GM18502 (cell line): ENCODE results near the gene AIRE.

Experiments used
- ATAC-seq: cut with Tn5 transposase; IDR thresholded peaks from one replicate; pipeline ENCODE4 v1.9.1; 2021; ENCODE audit warnings: mild to moderate bottlenecking; ENCODE audit not compliant: unreplicated experiment, poor library complexity

AIRE gene

DNA sequence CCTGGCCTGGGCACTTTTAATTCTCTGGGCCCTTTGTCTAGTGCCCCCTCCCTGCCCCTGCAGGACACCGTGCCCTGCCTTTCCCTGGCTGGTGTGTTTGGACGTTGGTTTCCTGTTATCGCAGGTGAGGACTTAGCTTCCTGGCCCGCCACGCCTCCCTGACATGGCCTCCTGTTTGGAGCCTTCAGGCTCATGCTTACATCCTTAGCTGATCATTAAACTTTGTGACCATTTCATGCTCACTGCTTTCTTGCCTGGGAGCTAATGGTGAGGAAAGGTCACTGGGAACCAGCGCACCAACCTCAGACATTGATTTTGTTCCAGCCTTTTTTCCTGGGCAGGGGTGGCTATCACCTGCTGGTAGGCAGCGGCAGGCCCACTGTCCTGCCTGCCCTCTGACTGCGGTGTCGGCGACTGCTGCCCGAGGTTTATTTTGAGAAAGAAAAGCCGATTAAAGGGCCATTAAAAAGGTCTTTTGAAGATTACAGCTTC lies 17.9 kb downstream of the AIRE start:
- ATAC-seq = no peak

DNA sequence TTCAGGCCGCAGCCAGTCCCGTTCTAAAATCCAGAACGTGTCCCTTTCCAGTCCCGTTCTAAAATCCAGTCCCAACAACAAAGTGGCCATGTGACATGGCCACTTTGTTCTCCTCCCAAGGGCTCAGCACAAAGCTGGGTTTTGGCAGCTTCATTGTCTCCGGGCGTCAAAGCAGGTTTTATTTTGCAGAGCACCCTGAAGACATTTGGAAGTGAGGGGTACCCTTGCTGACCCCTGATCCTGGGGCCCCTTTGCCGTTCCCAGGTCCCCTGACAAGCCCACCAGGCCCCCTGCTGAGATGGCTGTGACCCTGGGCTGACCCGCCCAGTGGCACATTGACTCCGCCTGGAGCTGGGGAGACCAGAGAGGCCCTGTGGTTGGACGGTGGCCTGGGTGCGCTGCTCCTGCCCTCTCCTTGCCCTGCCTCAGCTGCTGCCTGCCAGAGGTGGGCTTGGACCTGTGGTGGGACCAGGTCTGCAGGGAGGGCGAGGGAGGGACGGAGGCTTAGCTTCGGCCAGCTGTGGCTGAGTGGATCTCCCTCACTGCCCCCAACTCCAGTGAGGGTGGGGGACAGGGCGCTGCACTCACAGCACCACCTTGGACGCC lies 18.4 kb downstream of the AIRE start:
- ATAC-seq = no peak

DNA sequence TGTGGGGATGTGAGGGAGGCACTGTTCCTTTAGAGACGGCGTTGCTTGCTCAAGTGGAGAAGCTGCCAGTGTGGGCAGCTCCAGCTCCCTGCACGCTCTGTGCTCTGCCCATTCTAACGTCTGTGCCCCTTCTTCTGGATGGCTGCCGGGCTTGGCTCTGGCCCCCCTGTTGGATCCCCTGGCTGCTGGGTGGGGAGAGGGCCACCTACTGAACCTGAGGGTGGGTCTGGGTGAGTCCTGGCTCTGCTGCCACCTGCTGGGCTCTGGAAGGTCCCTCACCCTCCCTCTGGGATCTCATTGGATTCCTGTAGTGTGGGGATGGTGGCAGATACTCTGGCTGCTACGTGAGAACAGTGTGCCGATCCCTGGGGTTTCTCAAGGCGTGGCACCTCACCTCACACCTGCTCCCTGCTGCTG lies 19.2 kb downstream of the AIRE start:
- ATAC-seq = no peak

DNA sequence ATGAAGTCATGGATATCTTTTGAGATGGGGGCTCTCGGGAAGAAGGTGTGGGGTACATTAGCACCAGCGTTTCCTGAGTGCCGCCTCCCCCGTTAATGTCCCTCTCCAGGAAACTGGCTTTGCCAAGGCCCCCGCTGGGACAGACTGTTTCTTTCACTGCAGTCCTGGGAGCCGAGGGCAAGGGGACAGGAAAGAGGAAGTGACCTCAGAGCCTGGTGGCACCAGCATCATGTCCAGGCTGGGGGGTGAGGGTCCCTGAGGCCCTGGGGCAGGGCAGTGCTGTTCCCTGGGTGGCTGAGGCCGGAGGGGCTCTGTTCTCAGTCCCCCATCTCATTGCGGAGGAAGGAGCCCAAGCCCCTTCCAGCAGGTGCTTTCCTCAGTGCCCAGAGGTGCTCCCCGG lies 20.0 kb downstream of the AIRE start:
- no peak for ATAC-seq

DNA sequence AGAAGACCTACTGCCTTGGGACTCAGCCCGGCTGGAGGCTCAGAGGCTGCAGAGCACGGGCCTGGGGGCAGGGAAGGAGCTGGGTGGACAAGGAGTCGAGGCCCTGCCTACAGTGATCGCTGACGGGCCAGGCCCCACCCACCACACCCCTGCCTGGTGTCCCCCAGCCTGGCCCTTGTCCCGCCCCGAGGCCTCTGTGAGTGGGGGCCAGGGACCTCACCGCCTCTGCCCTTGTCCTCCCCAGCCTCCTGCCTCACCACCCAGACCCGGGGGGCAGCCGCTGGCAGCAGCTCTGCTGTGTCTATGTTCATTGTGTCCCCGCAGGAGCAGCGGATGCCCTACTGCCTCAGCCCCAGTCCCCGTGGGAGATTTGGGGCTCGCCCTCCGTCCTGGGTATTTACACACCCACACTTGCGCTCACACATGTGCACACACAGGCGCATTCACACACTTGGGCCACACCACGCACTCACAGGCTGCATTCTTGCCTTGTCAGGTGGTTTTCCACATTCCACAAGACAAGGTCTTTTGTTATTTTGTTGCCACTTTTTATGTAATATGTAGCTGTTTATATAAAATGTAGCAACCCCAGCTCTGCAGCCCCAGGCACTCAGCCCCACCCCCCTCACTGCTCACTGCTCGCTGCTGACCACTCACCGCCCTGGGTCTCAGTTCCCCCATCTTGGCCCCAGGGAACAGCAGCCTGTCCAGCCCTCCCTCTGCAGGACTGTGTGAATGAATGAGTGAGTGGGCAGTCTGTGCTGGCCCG lies 21.4 kb downstream of the AIRE start:
- no peak for ATAC-seq

DNA sequence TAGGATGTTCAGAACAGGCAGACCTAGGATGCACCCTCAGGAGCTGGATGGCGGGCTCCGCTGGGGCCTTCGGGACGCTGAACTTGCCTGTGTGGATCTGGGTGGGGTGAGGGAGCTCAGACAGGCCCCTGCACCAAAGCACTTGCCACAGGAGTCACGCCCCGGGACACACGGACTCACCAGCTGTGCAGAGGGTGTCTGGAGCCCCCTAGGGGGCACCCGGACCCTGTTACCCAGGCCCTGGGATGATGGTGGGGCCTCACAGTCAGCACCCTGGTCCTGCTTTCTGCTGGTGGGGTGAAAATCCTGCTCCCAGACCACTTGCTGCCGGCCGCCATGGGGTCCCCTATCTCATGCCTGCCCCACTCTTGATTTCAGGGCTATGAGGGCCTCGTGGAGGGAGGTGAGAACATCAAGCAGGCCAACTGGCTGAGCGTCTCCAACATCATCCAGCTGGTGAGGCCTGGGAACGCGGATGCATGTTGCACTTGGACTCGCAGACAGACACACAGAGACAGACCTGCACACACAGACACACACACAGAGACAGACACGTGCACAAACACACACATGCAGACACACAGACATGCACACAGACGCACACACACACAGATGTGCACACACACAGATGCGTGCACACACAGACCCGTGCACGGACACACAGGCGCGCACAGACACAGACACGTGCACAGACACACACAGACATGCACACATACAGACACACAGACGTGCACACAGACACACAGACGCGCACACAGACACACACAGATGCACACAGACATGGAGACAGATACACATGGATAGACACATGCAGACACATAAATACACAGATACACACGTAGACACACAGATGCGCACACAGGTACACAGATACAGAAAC lies 25.2 kb downstream of the AIRE start:
- no peak for ATAC-seq

DNA sequence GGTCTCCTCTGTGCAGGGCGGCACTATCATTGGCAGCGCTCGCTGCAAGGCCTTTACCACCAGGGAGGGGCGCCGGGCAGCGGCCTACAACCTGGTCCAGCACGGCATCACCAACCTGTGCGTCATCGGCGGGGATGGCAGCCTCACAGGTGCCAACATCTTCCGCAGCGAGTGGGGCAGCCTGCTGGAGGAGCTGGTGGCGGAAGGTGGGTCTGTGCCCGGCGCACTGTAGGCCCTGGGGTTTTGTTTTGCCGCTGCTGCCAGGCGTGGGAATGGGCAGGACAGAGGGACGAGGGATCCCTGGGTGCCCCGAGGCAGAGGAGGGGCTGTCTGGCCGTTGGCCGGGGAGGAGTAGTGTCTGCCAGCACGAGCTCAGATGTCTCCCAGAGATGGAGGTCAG lies 26.4 kb downstream of the AIRE start:
- no peak for ATAC-seq

DNA sequence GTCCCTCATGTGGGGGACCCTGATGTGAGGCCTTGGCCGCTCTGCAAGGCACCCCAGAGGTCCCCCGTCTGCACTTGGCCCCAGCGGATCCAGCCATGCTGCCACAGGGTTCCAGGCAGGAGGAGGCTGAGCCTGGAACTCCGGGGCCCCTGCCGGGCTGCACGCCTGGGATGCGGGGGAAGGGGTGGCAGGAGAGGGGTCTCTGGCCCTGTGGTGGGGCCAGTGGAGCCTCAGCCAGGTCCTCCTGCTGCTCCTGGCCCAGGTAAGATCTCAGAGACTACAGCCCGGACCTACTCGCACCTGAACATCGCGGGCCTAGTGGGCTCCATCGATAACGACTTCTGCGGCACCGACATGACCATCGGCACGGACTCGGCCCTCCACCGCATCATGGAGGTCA lies 27.0 kb downstream of the AIRE start:
- no peak for ATAC-seq

DNA sequence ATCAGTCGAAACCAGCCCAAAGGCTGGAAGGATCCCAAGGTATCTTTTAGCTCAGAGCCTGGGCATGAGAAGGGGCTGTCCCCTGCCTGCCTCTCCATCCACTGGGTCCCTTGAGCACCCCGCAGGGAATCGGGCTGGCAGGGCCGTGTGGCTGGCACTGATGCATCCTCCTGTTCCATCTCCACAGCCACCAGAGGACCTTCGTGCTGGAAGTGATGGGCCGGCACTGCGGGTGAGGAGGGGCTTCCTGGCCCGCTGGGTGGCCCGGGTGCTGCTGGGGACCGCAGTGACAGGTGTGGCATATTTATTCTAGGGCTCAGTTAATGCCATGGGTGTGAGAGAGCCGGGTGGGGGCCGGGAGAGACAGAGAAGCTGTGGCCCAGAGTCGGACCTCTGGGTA lies 27.8 kb downstream of the AIRE start:
- ATAC-seq = no peak

DNA sequence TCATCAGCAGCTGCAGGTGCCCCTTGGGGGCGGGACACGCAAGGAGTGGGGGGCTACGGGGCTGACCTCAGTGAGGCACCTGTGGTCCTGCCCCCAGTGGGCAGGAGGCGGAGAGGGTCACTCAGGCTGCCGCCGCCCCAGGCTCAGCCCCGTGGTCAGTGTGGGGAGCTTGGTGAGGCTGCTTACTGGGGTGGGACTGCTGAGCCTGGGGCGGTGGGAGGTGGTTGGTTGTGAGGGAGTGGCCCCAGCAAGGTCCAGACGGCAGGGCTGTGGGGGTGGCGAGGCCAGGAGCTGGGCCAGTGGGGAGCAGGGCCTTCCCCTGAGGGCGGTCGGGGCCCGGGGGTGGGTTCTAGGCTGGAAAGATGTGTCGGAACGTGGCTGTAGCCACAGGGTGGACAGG lies 28.5 kb downstream of the AIRE start:
- no peak for ATAC-seq

DNA sequence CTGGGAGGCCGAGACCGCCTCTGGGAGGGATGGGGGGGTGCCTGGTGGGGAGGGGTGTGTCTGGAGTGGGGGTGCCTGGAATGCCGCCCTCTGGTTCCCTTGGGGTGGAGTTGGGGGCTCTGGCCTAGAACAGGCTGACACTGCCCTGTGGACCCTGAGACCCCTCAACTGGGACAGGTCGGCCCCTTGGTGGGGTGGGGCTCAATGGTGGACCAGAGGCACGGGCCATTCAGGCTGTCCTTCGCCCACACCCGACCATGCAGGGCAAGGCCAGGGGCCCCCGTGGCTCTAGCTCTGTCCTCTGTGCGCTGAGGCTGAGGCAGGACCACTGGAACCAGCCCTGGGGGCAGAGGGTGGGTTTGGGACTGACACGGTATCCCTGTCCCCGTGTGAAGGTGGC lies 28.9 kb downstream of the AIRE start:
- ATAC-seq = no peak

DNA sequence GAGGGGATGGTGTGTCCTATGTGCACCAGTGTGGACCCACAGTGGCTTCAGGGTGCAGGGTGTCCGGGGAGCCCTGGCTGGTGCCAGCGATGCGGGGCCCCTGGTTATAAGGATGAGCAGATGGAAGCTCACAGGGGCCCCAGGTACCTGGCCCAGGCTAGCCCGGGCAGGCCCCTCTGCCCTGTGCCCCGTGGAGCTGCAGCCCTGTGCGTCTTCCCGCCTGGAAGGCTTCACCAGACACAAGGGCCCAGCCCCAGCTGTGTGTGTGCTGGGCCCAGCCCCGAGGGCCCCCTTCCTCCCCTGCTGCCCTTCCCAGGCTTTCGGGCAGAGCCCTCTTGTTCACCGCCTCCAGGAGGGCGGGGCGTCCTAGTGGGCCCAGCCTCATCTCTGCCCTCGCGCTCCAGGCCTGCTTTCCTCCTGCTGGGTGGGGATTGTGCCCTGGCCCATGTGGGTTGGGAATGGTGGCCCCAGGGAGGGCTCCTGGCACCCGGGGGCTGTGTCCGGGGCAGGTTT lies 30.1 kb downstream of the AIRE start:
- ATAC-seq = no peak

DNA sequence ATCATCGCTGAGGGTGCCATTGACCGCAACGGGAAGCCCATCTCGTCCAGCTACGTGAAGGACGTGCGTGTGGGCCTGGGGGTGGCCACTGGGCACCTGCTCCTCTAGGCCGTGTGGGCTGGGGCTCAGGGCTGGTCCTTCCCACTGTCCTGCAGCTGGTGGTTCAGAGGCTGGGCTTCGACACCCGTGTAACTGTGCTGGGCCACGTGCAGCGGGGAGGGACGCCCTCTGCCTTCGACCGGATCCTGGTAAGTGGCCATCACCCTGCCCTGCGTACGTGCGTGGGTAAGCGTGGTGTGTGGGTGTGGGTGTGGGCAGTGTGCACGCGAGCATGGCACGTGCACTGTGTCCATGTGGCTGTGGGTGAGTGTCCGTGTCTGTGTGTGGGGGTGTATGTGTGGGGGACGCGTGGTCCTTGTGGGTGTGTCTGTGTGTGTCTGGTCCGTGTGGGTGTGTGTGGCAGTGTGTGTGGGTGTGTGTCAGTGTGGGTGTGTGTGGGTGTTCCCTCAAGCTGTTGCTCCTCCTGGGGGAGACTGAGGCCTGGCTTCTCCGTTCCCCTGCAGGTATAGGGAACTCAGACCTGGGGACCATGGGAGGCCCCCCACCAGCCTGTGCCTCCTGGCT lies 30.7 kb downstream of the AIRE start:
- no peak for ATAC-seq

DNA sequence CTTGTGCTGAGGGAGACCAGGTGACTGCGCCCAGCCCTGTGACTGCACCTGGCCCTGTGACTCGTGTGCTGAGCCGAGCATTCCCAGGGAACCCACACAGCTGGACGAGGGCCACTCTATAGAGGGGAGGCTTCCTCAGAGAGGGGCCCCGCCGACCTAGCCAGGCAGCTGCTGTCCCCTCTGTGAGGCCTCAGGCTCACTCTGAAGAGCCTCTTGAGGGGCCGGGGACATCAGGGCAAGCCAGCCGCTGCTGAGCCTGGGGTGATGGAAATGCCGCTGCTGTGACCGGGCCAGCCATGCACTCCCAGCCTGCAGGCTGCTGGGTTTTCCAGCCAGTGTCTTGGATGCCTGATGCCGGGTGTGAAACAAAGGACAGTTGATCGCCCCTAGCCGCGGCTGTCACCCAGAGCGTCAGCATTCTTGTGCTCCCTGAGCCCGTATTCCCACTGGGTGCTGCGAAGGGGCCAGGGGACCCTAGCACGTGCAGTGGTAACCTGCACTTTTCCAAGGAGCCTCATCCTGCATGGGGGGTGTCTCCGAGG lies 31.6 kb downstream of the AIRE start:
- ATAC-seq = no peak

DNA sequence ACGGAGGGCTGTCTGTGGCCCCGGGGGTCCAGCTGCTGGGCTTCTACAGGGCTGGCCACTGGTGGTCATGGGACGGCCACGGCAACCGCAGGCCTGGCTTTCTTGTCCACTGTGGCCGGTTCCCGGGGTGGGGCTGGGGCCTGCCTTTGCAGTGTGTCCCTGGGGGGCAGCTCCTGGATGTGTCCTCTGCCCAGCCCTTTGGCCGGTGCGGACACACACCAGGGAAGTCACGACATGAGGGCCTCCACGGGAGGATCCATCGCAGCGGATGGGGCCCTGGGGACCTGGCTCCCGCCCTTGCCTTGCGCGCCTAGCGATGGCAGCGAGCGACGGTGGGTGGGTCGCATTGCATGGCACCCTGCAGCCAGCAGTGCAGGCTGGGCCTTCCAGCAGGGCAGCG lies 32.2 kb downstream of the AIRE start:
- no peak for ATAC-seq

DNA sequence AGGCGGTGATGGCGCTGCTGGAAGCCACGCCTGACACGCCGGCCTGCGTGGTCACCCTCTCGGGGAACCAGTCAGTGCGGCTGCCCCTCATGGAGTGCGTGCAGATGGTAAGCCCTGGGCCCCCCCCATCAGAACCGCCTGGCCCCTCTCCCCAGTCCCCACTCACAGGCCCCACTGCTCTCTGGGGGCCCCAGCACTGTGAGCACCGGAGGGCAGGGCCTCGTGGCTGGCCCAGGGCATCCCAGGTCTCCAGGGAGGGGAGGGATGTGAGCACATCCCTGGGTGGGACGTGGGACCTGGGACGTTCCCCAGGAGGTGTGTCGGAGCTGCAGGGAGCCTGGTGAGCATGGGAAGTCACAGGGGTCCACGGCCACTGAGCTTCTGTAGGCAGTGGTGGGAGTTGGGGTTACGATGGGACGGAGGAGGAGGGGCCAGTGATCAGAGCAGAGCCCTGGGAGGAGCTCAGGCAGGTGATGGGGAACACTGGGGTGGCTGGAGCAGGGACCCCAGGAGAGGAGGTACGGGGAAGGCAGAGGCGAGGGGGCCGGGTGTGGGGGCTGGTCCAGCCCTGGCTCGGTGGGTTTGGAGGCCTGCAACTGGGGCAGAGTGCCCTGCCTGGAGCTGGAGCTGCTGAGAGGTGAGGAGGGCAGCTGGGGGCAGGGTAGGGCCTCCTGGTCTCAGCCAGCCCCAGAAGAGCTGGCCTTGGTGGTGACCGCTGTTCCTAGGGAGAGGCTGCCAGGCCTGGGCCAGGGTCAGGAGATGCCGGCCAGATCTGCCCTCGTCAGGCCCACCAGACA lies 33.0 kb downstream of the AIRE start:
- ATAC-seq = no peak

DNA sequence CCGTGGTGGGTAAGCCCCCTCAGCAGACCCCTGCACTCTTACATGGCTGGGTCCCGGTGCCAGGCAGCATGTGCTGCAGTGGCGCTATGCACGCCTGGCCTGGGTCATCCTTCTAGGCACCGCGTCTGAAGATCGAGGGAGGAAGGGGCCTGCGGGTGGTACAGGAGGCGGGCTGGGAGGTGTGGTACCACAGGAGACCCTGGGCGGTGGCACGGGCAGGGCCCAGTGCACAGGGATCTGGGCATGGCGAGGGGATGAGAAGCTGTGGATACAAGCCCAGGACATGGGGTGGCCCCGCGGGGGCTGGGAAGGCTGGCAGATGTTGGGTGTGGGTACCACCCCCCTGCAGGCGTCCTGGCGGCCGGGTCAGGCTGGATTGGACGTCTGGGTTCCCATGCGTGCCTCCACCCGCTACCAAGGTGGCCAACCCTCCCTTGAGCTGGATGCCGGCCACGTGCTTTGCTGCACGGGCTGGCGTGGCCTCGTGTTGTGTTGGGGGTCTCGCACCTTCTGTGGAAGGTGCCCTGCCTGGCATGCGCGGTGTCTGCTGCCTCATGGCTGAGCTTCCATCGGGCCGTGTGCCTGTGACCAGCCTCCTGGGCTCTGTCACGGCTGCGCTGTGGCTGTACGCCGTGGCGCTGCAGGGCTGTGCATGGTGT lies 33.9 kb downstream of the AIRE start:
- no peak for ATAC-seq

DNA sequence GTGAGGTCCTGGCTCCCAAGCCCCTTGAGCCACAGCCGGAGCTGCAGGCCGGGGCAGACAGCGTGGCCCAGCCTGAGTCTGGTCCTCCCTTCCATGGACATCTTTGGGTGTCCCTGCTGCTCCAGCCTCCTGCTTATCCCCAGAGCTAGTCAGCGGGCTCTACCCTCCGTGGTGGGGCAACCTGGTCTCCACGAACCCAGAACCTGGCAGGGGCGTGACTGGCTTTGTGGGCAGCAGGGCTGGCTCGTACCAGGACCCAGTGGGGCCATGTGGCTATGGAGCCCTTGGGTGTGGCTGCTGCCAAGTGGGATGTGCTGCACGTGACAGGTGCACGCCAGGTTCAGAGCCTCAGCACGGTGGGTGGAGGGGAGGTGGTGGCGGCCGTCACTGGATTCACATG lies 35.2 kb downstream of the AIRE start:
- ATAC-seq = no peak
